Hepatocyte (in vitro differentiated cells): ENCODE results near the gene PLTP.

Experiments
- CTCF ChIP-seq: fragments of 200-600 bp; sonication (generic); IDR thresholded peaks from 2 replicates; pipeline ENCODE4 v1.5.1; 2016; ENCODE audit warnings: antibody characterized with exemption, mild to moderate bottlenecking; ENCODE audit not compliant: poor library complexity
- EZH2 ChIP-seq: fragments of 200-600 bp; sonication (generic); IDR thresholded peaks from 2 replicates; pipeline ENCODE4 v1.6.1; 2016; ENCODE audit warnings: antibody characterized with exemption, mild to moderate bottlenecking, borderline replicate concordance

GRCh38 chr20:45867136-45867818, 44.7 kb downstream of the PLTP start:
- no peak for TF ChIP-seq CTCF
- no peak for TF ChIP-seq EZH2
